ENCODE measurements around the gene ARHGEF28.

Gene ARHGEF28

GRCh38 chr5:73989956-73990355 lies 364.0 kb downstream of the ARHGEF28 start:
- no peak for TF ChIP-seq CTCF (IDR thresholded peaks at IDR 0.05)
- Histone ChIP-seq H3K4me3 (no peak overlapping the region), H3K27ac (no peak overlapping the region)
- DNase-seq (ENCODE audit: low spot score): no peak

Measured in coronary artery (tissue), 2 donors.